Measurements from ENCODE around the gene TOX3. TPM values are rescaled to one million over a fixed set of nuclear protein-coding genes. Genes with fewer than 3 reads are reported as not detected.

The TOX3 gene
- total and polyA plus RNA-seq, 2 of the 8 experiments (the other 6 are each of a cell fraction or from before 2014, with no cell fraction given) = 16.7 to 31.2 TPM

DNA sequence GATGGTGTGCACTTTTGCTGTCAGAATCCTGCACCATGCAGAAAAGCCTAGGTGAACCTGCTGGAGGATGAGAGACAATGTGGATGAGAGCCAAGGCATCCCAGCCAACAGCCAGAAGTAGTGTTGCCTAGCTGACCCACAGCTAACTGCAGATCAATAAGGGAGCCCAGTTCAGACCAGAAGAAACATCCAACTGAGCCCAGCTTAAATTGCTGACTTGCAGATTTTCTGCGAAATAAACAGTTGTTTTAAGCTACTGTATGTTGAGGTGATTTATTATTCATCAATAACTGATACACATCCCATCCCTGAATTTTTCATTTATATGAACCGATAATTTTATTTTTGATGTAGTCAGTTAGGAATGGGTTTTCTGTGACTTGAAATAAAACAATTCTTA, 39.2 kb upstream of the TOX3 start:
- CTCF ChIA-PET (ENCODE audit: partially characterized antibody) = interaction anchor here (0.6 to 1.5 kb wide), 3 partner anchors 38 to 326 kb away, joined by 3 read pairs; no protein-coding TSS in a partner anchor
- no peak for FAIRE-seq

More for the DNA sequence above, 39.2 kb upstream of the TOX3 start:
- no peak overlapping the region for H3K4ac ChIP-seq (replicated peaks; ENCODE audit: insufficient read length, low read depth, low read length)
- no peak overlapping the region for H3K18ac ChIP-seq (ENCODE audit: extremely low read depth, low read length)
- no peak overlapping the region for H2AFZ ChIP-seq (ENCODE audit: low read length)
- H2BK120ac ChIP-seq (replicated peaks; ENCODE audit: low read depth, low read length) = no peak overlapping the region
- no peaks in the 10 kb centered on the region; the same call in 1 of the 2 replicates for H3K23me2 ChIP-seq (ENCODE audit: low read depth, low read length)
- H3K36me3 ChIP-seq (ENCODE audit: control insufficient read depth in 2 of 4, insufficient read depth in 4 of 4, low read length in 3 of 4) = no peaks in the 10 kb centered on the region
- no peak overlapping the region for H4K8ac ChIP-seq (ENCODE audit: extremely low read depth, insufficient read depth, low read length)
- TF ChIP-seq, protein P1, sequence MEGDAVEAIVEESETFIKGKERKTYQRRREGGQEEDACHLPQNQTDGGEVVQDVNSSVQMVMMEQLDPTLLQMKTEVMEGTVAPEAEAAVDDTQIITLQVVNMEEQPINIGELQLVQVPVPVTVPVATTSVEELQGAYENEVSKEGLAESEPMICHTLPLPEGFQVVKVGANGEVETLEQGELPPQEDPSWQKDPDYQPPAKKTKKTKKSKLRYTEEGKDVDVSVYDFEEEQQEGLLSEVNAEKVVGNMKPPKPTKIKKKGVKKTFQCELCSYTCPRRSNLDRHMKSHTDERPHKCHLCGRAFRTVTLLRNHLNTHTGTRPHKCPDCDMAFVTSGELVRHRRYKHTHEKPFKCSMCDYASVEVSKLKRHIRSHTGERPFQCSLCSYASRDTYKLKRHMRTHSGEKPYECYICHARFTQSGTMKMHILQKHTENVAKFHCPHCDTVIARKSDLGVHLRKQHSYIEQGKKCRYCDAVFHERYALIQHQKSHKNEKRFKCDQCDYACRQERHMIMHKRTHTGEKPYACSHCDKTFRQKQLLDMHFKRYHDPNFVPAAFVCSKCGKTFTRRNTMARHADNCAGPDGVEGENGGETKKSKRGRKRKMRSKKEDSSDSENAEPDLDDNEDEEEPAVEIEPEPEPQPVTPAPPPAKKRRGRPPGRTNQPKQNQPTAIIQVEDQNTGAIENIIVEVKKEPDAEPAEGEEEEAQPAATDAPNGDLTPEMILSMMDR (IDR thresholded peaks at IDR 0.05; ENCODE audit: control extremely low read depth in 1 of 3, insufficient read depth in 1 of 3, low read depth in 1 of 3, low read length in 3 of 3) = no peak
- TF ChIP-seq MAFK (IDR thresholded peaks at IDR 0.05; ENCODE audit: low read depth, low read length) = peak; percentile 84
- no peak for TF ChIP-seq NRF1 (IDR thresholded peaks at IDR 0.05; ENCODE audit: low read depth, low read length)
- TF ChIP-seq, protein P2, sequence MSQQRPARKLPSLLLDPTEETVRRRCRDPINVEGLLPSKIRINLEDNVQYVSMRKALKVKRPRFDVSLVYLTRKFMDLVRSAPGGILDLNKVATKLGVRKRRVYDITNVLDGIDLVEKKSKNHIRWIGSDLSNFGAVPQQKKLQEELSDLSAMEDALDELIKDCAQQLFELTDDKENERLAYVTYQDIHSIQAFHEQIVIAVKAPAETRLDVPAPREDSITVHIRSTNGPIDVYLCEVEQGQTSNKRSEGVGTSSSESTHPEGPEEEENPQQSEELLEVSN (IDR thresholded peaks at IDR 0.05) = no peak
- no peak for TF ChIP-seq CTBP2 (IDR thresholded peaks at IDR 0.05; ENCODE audit: borderline replicate concordance, insufficient read depth, insufficient read length, low read length)
- H4K5ac ChIP-seq (ENCODE audit: insufficient read length, low read depth, low read length) = no peak overlapping the region
- no peaks in the 10 kb centered on the region for H3K79me1 ChIP-seq (ENCODE audit: low read depth, low read length)
- H3K4me3 ChIP-seq (ENCODE audit: extremely low read depth in 1 of 4, insufficient read depth in 2 of 4, low read depth in 3 of 4, low read length in 4 of 4) = no peak overlapping the region
- H2BK15ac ChIP-seq (ENCODE audit: low read length) = no peak overlapping the region
- DNase-seq (ENCODE audit: low read depth in 1 of 2, low spot score in 2 of 2) = no peak
- no peaks in the 10 kb centered on the region for H3K9me3 ChIP-seq (ENCODE audit: insufficient read depth in 2 of 2, low read depth in 1 of 2, low read length in 1 of 2)
- H3K23ac ChIP-seq (ENCODE audit: insufficient read length) = no peak overlapping the region
- H4K91ac ChIP-seq (replicated peaks; ENCODE audit: insufficient read length, low read length) = no peak overlapping the region
- no peaks in the 10 kb centered on the region for H3K79me2 ChIP-seq (ENCODE audit: control insufficient read depth in 1 of 2, insufficient read depth in 2 of 2, low read length in 2 of 2)
- H3K27me3 ChIP-seq (replicated peaks in 1 of 4; ENCODE audit: control insufficient read depth in 3 of 4, extremely low read depth in 1 of 4, insufficient read depth in 3 of 4, low read length in 3 of 4) = no peaks in the 10 kb centered on the region
- WGBS, 2 experiments (ENCODE audit: extremely low coverage in 1 of 2, insufficient coverage in 1 of 2, insufficient read length in 1 of 2, insufficient replicate concordance in 2 of 2, low coverage in 1 of 2, low lambda C conversion rate in 2 of 2, missing lambda C conversion rate in 1 of 2) = 88% methylated on average over 2 of the region's 2 CpGs; no CpG with 5 or more reads in 1 of the 2 experiments
- no peaks in the 10 kb centered on the region for H3K4me1 ChIP-seq (replicated peaks in 1 of 4; ENCODE audit: control insufficient read depth in 3 of 4, insufficient read depth in 4 of 4, low read length in 3 of 4)
- H2BK5ac ChIP-seq (ENCODE audit: low read depth, low read length) = no peak overlapping the region
- POLR2A ChIA-PET (ENCODE audit: partially characterized antibody) = no interaction called here
- no peak overlapping the region for H2BK12ac ChIP-seq (ENCODE audit: low read depth, low read length)
- H3K9ac ChIP-seq (replicated peaks in 1 of 4; ENCODE audit: extremely low read depth in 1 of 4, low read depth in 3 of 4, low read length in 3 of 4) = no peak overlapping the region
- no peak overlapping the region for H2BK20ac ChIP-seq (ENCODE audit: low read length)
- no peak overlapping the region for H2AK5ac ChIP-seq (ENCODE audit: low read depth, low read length)
- H3K56ac ChIP-seq (replicated peaks; ENCODE audit: insufficient read length, low read depth, low read length) = no peak overlapping the region
- no peak overlapping the region for H3K27ac ChIP-seq (ENCODE audit: low read depth, low read length)
- H3K4me2 ChIP-seq (ENCODE audit: insufficient read depth in 1 of 2, low read depth in 2 of 2, low read length in 2 of 2) = no peak overlapping the region
- H4K20me1 ChIP-seq (replicated peaks in 1 of 2; ENCODE audit: control insufficient read depth in 1 of 2, insufficient read depth in 2 of 2, low read length in 2 of 2) = peaks cover 0 to 2% of the 10 kb centered on the region in 2 experiments
- no peak overlapping the region for H3K14ac ChIP-seq (ENCODE audit: insufficient read length)

All from H1 (cell line).